DOHH2 (cell line): ENCODE results near the gene OPRL1.

Experiments used
- H3F3A ChIP-seq: fragments of 200-600 bp; sonication (generic), shearing (Covaris generic); 2 replicates; pipeline ENCODE4 v1.6.0; 2016; ENCODE audit warnings: antibody characterized with exemption, mild to moderate bottlenecking; ENCODE audit not compliant: control insufficient read depth, insufficient read depth
- H3K27ac ChIP-seq: fragments of 200-600 bp; sonication (generic); 2 replicates; pipeline ENCODE4 v1.5.1; 2014; ENCODE audit warnings: low read depth, mild to moderate bottlenecking, low read length, moderate library complexity
- H3K27me3 ChIP-seq: fragments of 200-600 bp; sonication (generic); 2 replicates; pipeline ENCODE4 v1.6.1; 2014; ENCODE audit warnings: mild to moderate bottlenecking, low read length, mixed read lengths; ENCODE audit not compliant: control insufficient read depth
- H3K36me3 ChIP-seq: fragments of 200-600 bp; sonication (generic); 2 replicates; pipeline ENCODE4 v1.6.1; 2014; ENCODE audit warnings: mild to moderate bottlenecking, low read length, moderate library complexity, mixed read lengths; ENCODE audit not compliant: control insufficient read depth
- H3K4me1 ChIP-seq: fragments of 200-600 bp; sonication (generic); 2 replicates; pipeline ENCODE4 v1.6.1; 2014; ENCODE audit warnings: mild to moderate bottlenecking, low read length, mixed read lengths; ENCODE audit not compliant: control insufficient read depth
- H3K4me2 ChIP-seq: fragments of 200-600 bp; sonication (generic); 2 replicates; pipeline ENCODE4 v1.6.0; 2014; ENCODE audit warnings: mild to moderate bottlenecking, low read length, moderate library complexity
- H3K4me3 ChIP-seq: fragments of 200-600 bp; sonication (generic); 2 replicates; pipeline ENCODE4 v1.5.1; 2014; ENCODE audit warnings: mild to moderate bottlenecking, low read length, mixed read lengths
- H3K79me2 ChIP-seq: fragments of 200-600 bp; sonication (generic); 2 replicates; pipeline ENCODE4 v1.6.1; 2014; ENCODE audit warnings: mild to moderate bottlenecking, low read length, mixed read lengths; ENCODE audit not compliant: control insufficient read depth
- H3K9me2 ChIP-seq: fragments of 200-600 bp; sonication (generic); replicated peaks from 2 replicates; pipeline ENCODE4 v1.6.1; 2014; ENCODE audit warnings: mild to moderate bottlenecking, low read length, mixed read lengths; ENCODE audit not compliant: control insufficient read depth
- H3K9me3 ChIP-seq: fragments of 200-600 bp; sonication (generic); 2 replicates; pipeline ENCODE4 v1.6.1; 2014; ENCODE audit warnings: antibody characterized with exemption, low read length, mixed read lengths; ENCODE audit not compliant: control insufficient read depth, insufficient read depth
- H4K20me1 ChIP-seq: fragments of 200-600 bp; sonication (generic); 2 replicates; pipeline ENCODE4 v1.6.0; 2014; ENCODE audit warnings: low read depth, mild to moderate bottlenecking, antibody characterized with exemption, low read length, moderate library complexity; ENCODE audit not compliant: control insufficient read depth, insufficient read depth
- EZH2phosphoT487 ChIP-seq: fragments of 200-600 bp; sonication (generic); IDR thresholded peaks from 2 replicates; pipeline ENCODE4 v1.6.1; 2017; ENCODE audit warnings: borderline replicate concordance, mild to moderate bottlenecking, antibody characterized with exemption, low read length, moderate library complexity, mixed read lengths
- TF ChIP-seq, protein P1 (sequence below): fragments of 200-600 bp; sonication (generic); IDR thresholded peaks from one replicate; pipeline ENCODE4 v1.5.1; 2014; ENCODE audit warnings: antibody characterized with exemption, mild to moderate bottlenecking, low read depth, low read length; ENCODE audit not compliant: poor library complexity, severe bottlenecking

OPRL1 gene

DNA sequence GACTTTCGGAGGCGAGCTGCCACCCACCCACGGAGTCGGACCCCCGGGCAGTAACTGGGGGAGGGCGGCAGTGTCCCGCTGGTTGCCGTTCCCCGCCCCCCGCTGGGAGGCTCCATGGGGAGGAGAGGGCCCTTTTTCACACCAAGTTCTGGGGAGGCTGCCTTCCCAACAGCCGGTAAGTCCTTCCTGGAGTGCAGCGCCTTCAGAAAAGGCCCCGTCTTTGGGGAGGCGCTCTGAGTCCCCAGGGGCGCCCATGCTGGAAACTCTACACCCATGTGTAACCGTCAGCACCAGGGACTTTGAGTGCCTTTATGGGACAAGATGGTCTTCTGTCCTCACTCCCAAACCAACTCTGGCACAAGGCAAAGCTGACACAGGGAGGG, 30.0 kb upstream of the OPRL1 start:
- Histone ChIP-seq H3K4me2 (no peak overlapping the region; the same call in 1 of the 2 replicates), H3K9me3 (no peaks in the 10 kb centered on the region), H3K27me3 (peaks cover 45% of the 10 kb centered on the region), H3K27ac (no peak overlapping the region), H4K20me1 (no peaks in the 10 kb centered on the region), H3K9me2 (no peaks in the 10 kb centered on the region), H3K4me3 (no peak overlapping the region), H3K79me2 (no peaks in the 10 kb centered on the region), H3K36me3 (no peaks in the 10 kb centered on the region), H3K4me1 (no peaks in the 10 kb centered on the region; the same call in 1 of the 2 replicates), H3F3A (no peaks in the 10 kb centered on the region)
- peak; percentile 78; the same call in 1 of the 2 replicates for TF ChIP-seq EZH2phosphoT487
- TF ChIP-seq, protein P1, sequence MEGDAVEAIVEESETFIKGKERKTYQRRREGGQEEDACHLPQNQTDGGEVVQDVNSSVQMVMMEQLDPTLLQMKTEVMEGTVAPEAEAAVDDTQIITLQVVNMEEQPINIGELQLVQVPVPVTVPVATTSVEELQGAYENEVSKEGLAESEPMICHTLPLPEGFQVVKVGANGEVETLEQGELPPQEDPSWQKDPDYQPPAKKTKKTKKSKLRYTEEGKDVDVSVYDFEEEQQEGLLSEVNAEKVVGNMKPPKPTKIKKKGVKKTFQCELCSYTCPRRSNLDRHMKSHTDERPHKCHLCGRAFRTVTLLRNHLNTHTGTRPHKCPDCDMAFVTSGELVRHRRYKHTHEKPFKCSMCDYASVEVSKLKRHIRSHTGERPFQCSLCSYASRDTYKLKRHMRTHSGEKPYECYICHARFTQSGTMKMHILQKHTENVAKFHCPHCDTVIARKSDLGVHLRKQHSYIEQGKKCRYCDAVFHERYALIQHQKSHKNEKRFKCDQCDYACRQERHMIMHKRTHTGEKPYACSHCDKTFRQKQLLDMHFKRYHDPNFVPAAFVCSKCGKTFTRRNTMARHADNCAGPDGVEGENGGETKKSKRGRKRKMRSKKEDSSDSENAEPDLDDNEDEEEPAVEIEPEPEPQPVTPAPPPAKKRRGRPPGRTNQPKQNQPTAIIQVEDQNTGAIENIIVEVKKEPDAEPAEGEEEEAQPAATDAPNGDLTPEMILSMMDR: no peak

DNA sequence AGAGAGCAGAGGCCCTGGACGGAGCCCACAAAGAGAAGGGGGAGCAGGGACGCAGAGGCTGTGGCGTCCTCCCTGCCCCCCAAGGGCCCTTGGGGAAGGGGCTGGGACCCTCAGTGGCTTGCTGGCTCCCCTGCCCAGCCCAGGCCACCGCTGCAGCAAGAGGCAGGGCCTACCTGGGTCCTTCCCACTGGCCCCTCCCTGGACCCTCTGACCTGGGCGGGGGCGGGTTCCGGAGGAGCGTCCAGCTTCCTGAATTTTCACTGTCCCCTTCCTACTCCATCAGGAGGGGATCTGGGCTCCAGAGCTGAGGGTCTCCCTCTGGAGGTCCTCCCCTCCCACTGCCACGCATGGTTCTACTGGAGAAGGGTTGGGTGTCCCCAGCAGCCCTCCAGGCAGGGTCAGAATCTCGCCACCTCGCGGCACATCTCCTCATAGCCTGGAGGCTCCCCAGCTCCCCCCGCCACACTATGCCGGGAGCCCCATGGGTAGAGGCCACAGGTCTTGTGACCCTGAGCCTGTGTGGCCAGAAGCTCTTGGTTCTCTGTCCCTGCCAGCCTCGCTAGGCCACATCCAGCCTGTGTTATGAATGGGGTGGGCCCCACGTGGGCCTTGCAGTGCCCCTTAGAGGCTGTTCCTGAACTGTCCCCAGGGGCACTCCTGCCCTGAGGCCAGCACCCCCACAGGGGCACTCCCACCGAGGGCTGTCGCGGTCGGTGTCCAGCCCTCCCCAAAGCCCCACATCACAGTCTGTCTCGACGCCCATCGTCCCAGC, 29.4 kb upstream of the OPRL1 start:
- Histone ChIP-seq H3K27ac (no peak overlapping the region), H3K36me3 (no peaks in the 10 kb centered on the region), H3K9me3 (no peaks in the 10 kb centered on the region), H4K20me1 (no peaks in the 10 kb centered on the region), H3K9me2 (no peaks in the 10 kb centered on the region), H3K4me2 (no peak overlapping the region), H3K79me2 (no peaks in the 10 kb centered on the region), H3K4me3 (no peak overlapping the region), H3K4me1 (no peaks in the 10 kb centered on the region; the same call in 1 of the 2 replicates), H3F3A (no peaks in the 10 kb centered on the region), H3K27me3 (peaks cover 46% of the 10 kb centered on the region)
- TF ChIP-seq, protein P1: peak; percentile 34
- no peak for TF ChIP-seq EZH2phosphoT487

- Histone ChIP-seq H3K4me1 (no peaks in the 10 kb centered on the region; the same call in 1 of the 2 replicates), H3K27me3 (peaks cover 52% of the 10 kb centered on the region), H3K4me3 (no peak overlapping the region), H3K79me2 (no peaks in the 10 kb centered on the region), H3K27ac (no peak overlapping the region), H3K9me3 (no peaks in the 10 kb centered on the region), H3K4me2 (no peak overlapping the region), H4K20me1 (no peaks in the 10 kb centered on the region), H3F3A (no peaks in the 10 kb centered on the region), H3K9me2 (no peaks in the 10 kb centered on the region), H3K36me3 (no peaks in the 10 kb centered on the region)
- TF ChIP-seq, protein P1: no peak
- no peak for TF ChIP-seq EZH2phosphoT487
These were observed 28.8 kb upstream of the OPRL1 start for GRCh38 chr20:64051033-64051452.
